Lower leg skin (tissue), 3 donors: ENCODE results near the gene FOXP1.

Source experiments
- POLR2A ChIP-seq, 2 donors: fragments of 450-650 bp; IDR thresholded peaks; one replicate each; pipeline ENCODE4 v1.6.1; 2016 to 2017; ENCODE audit warnings: antibody characterized with exemption in 2 of 2, mild to moderate bottlenecking in 1 of 2, moderate library complexity in 1 of 2
- TF ChIP-seq, protein P1 (sequence below), 3 donors: fragments of 450-650 bp; IDR thresholded peaks; one replicate each; pipeline ENCODE4 v1.5.1; 2016; ENCODE audit warnings: antibody characterized with exemption in 3 of 3, mild to moderate bottlenecking in 3 of 3, moderate library complexity in 2 of 3

DNA sequence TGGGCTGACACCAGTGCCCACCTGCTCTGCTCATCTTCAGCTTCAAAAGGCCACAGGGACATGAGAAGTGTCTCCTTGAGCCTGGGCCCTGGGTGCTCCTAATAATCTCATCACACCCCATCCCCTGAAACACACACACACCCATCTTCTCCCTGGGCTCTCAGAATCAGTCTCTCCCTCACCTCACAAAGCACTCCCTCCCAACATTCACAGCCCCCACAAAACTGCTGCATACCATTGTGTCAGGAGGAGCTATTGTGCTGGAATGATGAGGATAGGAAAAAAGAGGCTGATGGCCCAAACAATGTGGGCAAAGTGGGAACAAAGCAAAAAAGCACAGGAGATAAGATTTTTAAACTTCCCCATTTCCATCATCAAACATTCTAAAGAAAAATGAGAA, 16.8 kb downstream of the FOXP1 start:
- TF ChIP-seq, protein P1, sequence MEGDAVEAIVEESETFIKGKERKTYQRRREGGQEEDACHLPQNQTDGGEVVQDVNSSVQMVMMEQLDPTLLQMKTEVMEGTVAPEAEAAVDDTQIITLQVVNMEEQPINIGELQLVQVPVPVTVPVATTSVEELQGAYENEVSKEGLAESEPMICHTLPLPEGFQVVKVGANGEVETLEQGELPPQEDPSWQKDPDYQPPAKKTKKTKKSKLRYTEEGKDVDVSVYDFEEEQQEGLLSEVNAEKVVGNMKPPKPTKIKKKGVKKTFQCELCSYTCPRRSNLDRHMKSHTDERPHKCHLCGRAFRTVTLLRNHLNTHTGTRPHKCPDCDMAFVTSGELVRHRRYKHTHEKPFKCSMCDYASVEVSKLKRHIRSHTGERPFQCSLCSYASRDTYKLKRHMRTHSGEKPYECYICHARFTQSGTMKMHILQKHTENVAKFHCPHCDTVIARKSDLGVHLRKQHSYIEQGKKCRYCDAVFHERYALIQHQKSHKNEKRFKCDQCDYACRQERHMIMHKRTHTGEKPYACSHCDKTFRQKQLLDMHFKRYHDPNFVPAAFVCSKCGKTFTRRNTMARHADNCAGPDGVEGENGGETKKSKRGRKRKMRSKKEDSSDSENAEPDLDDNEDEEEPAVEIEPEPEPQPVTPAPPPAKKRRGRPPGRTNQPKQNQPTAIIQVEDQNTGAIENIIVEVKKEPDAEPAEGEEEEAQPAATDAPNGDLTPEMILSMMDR (IDR thresholded peaks at IDR 0.05) = no peak
- no peak for TF ChIP-seq POLR2A (IDR thresholded peaks at IDR 0.05)
